HepG2 (cell line): ENCODE data around the gene FRMD3. TPM values are rescaled to one million over a fixed set of nuclear protein-coding genes. Genes with fewer than 3 reads are reported as not detected.

ENCODE experiments used
- ATAC-seq: fragments of 200-7000 bp; cut with Tn5 transposase; 3 replicates; pipeline ENCODE4 v1.9.1; 2020; ENCODE audit warnings: mild to moderate bottlenecking, moderate library complexity
- BruUV-seq: library from RNA; stranded (reverse); fragments of 400-500 nt; replicated peaks from 2 replicates; lab custom pipeline; 2021; lab: Mats Ljungman, UMichigan
- CTCF ChIA-PET: fragments of 300-600 bp; formaldehyde crosslinking; extraction: SDS; loops from one replicate; lab custom pipeline; 2021; ENCODE audit warnings: low total read pairs, inconsistent platforms, low intra/inter-chr PET ratio; lab: Yijun Ruan, JAX
- POLR2A ChIA-PET: fragments of 350-600 bp; sonication (Branson Sonifier 250); formaldehyde crosslinking; loops from one replicate; lab custom pipeline; 2020; ENCODE audit warnings: antibody characterized with exemption, inconsistent platforms; lab: Yijun Ruan, JAX
- DNase-seq: peaks from one replicate; pipeline ENCODE4 v3.0.0-alpha.2; 2015; ENCODE audit warnings: low spot score
- FAIRE-seq: peaks from 3 replicates; lab custom pipeline; 2011; peaks lifted over from hg19 to GRCh38; lab: Jason Lieb, UNC
- H2AFZ ChIP-seq: one replicate; pipeline ENCODE4 v1.6.1; 2011; ENCODE audit warnings: low read length, inconsistent platforms
- H3K27ac ChIP-seq: fragments of 300-600 bp; 3 replicates; pipeline ENCODE4 v1.8.0; 2011; ENCODE audit warnings: mixed run types, mild to moderate bottlenecking, mixed read lengths, low read length, inconsistent platforms; ENCODE audit not compliant: insufficient read depth; ENCODE audit errors: extremely low read length
- H3K27me3 ChIP-seq, 2 experiments: fragments of 200-600 bp in 1 of 2; 2 replicates in 1 of 2; 3 replicates in 1 of 2; pipeline versions ENCODE4 v1.6.0 to v1.8.0; 2011; ENCODE audit warnings: low read length in 2 of 2, mild to moderate bottlenecking in 2 of 2, moderate library complexity in 2 of 2, inconsistent platforms in 1 of 2; ENCODE audit not compliant: insufficient read depth in 2 of 2, control insufficient read depth in 1 of 2
- H3K36me3 ChIP-seq, 2 experiments: fragments of 200-600 bp in 1 of 2; replicated peaks in 1 of 2; 2 replicates in 1 of 2; 3 replicates in 1 of 2; pipeline versions ENCODE4 v1.5.1 to v1.8.0; 2011; ENCODE audit warnings: low read length in 2 of 2, inconsistent platforms in 1 of 2; ENCODE audit not compliant: insufficient read depth in 2 of 2, control insufficient read depth in 1 of 2
- H3K4me1 ChIP-seq: 2 replicates; pipeline ENCODE4 v1.5.1; 2012; ENCODE audit warnings: low read length, inconsistent platforms; ENCODE audit not compliant: insufficient read depth
- H3K4me2 ChIP-seq: 2 replicates; pipeline ENCODE4 v1.6.0; 2011; ENCODE audit warnings: low read depth, low read length, inconsistent platforms
- H3K4me3 ChIP-seq, 3 experiments: fragments of 200-600 bp in 1 of 3; sonication (generic), shearing (Covaris generic) in 1 of 3; replicated peaks in 1 of 3; 2 replicates each; pipeline ENCODE4 v1.5.1; 2011 to 2016; ENCODE audit warnings: low read length in 3 of 3, inconsistent platforms in 2 of 3, low read depth in 2 of 3, mild to moderate bottlenecking in 2 of 3, control low read depth in 1 of 3, mixed read lengths in 1 of 3; ENCODE audit not compliant: insufficient read depth in 1 of 3
- H3K79me2 ChIP-seq: one replicate; pipeline ENCODE4 v1.6.1; 2011; ENCODE audit warnings: low read length, inconsistent platforms; ENCODE audit not compliant: insufficient read depth
- H3K9ac ChIP-seq: 2 replicates; pipeline ENCODE4 v1.6.0; 2011; ENCODE audit warnings: mild to moderate bottlenecking, low read depth, low read length, inconsistent platforms; ENCODE audit not compliant: insufficient read depth
- H3K9me3 ChIP-seq: 2 replicates; pipeline ENCODE4 v1.5.1; 2012; ENCODE audit warnings: mild to moderate bottlenecking, low read length
- H4K20me1 ChIP-seq: 2 replicates; pipeline ENCODE4 v1.6.0; 2011; ENCODE audit warnings: inconsistent platforms, mild to moderate bottlenecking, low read length, moderate library complexity; ENCODE audit not compliant: insufficient read depth
- MIER2 ChIP-seq: IDR thresholded peaks from 2 replicates; pipeline ENCODE4 v1.6.1; 2016; ENCODE audit warnings: missing biosample characterization, missing genetic modification reagents
- RBFOX2 ChIP-seq: fragments of 200-400 bp; formaldehyde crosslinking; IDR thresholded peaks from 2 replicates; pipeline ENCODE4 v1.6.1; 2017; ENCODE audit warnings: low read depth, mild to moderate bottlenecking, low read length
- SIN3B ChIP-seq: fragments of 150-350 bp; IDR thresholded peaks from 2 replicates; pipeline ENCODE4 v1.6.1; 2014; ENCODE audit warnings: low read length
- ZFP36 ChIP-seq: fragments of 150-350 bp; IDR thresholded peaks from 2 replicates; pipeline ENCODE4 v1.6.1; 2018; ENCODE audit warnings: borderline replicate concordance, low read length, low read depth; ENCODE audit not compliant: partially characterized antibody
- ZFP82 ChIP-seq: sonication (generic); formaldehyde crosslinking; IDR thresholded peaks from 2 replicates; pipeline ENCODE4 v1.5.1; 2020; ENCODE audit warnings: mild to moderate bottlenecking, missing genetic modification reagents, borderline replicate concordance
- ZNF17 ChIP-seq: sonication (generic); formaldehyde crosslinking; IDR thresholded peaks from 2 replicates; pipeline ENCODE4 v1.5.0; 2020; ENCODE audit warnings: mild to moderate bottlenecking, missing genetic modification reagents
- ZNF557 ChIP-seq: sonication (generic); formaldehyde crosslinking; IDR thresholded peaks from 2 replicates; pipeline ENCODE4 v1.4.0; 2020; ENCODE audit warnings: missing genetic modification reagents
- ZNF7 ChIP-seq: IDR thresholded peaks from 2 replicates; pipeline ENCODE4 v1.6.1; 2016; ENCODE audit warnings: missing biosample characterization, missing genetic modification reagents
- ZNF749 ChIP-seq: sonication (generic); formaldehyde crosslinking; IDR thresholded peaks from 2 replicates; pipeline ENCODE4 v1.8.0; 2022; ENCODE audit warnings: mild to moderate bottlenecking, missing genetic modification reagents, moderate library complexity, borderline replicate concordance
- WGBS: methylation state at CpG from one replicate; pipeline ENCODE4 v1.1.6; 2017; ENCODE audit warnings: low lambda C conversion rate; 5-methylcytosine and 5-hydroxymethylcytosine counted together
- in situ Hi-C: cut with HindIII; loops from 2 replicates; pipeline ENCODE4 v1.10.0; 2017; ENCODE audit warnings: low pct_unique_long_range_greater_than_20kb; ENCODE audit not compliant: extremely low pct_ligation_motif_present
- intact Hi-C: fragments of 100-400 bp; cut with micrococcal nuclease; formaldehyde crosslinking; loops from one replicate; pipeline ENCODE4 v1.10.0; 2022; ENCODE audit not compliant: unreplicated experiment
- polyA plus RNA-seq, 8 experiments: library from polyadenylated mRNA; depleted of rRNA in 3 of 8; stranded (reverse) in 7 of 8; unstranded in 1 of 8; fragments of >200 nt; fragmentation: Illumina TruSeq in 4 of 8; extraction: Trizol in 4 of 8; gene quantifications; 2 replicates each; pipeline versions ENCODE4 v1.2.1 to v1.2.3, GENCODE V29; 2011 to 2016; ENCODE audit warnings: low read depth in 4 of 8, missing spikeins in 1 of 8, mixed read lengths in 1 of 8; ENCODE audit not compliant: insufficient read depth in 1 of 8
- total RNA-seq, 5 experiments: library from RNA; depleted of rRNA; stranded (reverse); fragments of >200 nt; fragmentation: Illumina TruSeq; extraction: Trizol; gene quantifications; 2 replicates each; pipeline ENCODE4 v1.2.3, GENCODE V29; 2016; ENCODE audit warnings: low read depth in 1 of 5
- TF ChIP-seq, protein P1 (sequence below): sonication (generic); formaldehyde crosslinking; conservative IDR thresholded peaks from 2 replicates; pipeline ENCODE4 v1.8.1; 2023; ENCODE audit warnings: missing genetic modification reagents
- TF ChIP-seq, protein P2 (sequence below), 2 experiments: IDR thresholded peaks; 2 replicates each; pipeline ENCODE4 v1.6.1; 2011 to 2012; ENCODE audit warnings: low read length in 2 of 2, borderline replicate concordance in 1 of 2, low read depth in 1 of 2, mild to moderate bottlenecking in 1 of 2, moderate library complexity in 1 of 2
- TF ChIP-seq, protein P3 (sequence below): sonication (generic); formaldehyde crosslinking; conservative IDR thresholded peaks from 2 replicates; pipeline ENCODE4 v1.4.0; 2020; ENCODE audit warnings: missing genetic modification reagents

Gene FRMD3
- total and polyA plus RNA-seq, 2 of the 13 experiments (the other 11 are each of a cell fraction or from before 2014, with no cell fraction given): 3.2 to 7.7 TPM

DNA sequence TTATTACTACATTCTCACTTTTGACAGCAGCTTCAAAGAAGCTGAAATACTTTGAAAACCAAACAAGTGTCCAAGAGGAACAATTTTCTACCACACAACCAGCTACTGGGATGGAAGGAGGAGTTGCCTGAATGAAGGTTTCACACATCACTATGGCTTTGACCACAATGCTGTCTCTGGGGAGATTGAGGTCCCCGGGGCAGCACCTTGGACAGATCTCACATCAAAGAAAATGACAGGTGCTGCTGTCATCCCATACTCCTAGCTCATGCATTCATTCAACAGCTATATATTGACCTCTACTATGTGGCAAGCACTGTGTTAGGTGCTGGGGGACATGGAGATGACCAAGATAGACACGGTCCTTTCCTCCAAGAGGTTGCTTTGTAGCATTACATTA lies 242.1 kb downstream of the FRMD3 start:
- H3K4me1 ChIP-seq: no peaks in the 10 kb centered on the region
- in situ Hi-C loops (no loop called here), intact Hi-C loops (no loop called here)
- 89% methylated on average over 2 of the region's 2 CpGs for WGBS
- BruUV-seq: no TSS peak
- DNase-seq (no peak), ATAC-seq (no peak), FAIRE-seq (no peak)
- H3K4me2 ChIP-seq: no peak overlapping the region
- CTCF ChIA-PET: no interaction called here
- no peak for TF ChIP-seq SIN3B
- no peak for TF ChIP-seq ZNF17 (CRISPR knock-in tag)
- TF ChIP-seq, protein P1, sequence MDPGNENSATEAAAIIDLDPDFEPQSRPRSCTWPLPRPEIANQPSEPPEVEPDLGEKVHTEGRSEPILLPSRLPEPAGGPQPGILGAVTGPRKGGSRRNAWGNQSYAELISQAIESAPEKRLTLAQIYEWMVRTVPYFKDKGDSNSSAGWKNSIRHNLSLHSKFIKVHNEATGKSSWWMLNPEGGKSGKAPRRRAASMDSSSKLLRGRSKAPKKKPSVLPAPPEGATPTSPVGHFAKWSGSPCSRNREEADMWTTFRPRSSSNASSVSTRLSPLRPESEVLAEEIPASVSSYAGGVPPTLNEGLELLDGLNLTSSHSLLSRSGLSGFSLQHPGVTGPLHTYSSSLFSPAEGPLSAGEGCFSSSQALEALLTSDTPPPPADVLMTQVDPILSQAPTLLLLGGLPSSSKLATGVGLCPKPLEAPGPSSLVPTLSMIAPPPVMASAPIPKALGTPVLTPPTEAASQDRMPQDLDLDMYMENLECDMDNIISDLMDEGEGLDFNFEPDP (CRISPR knock-in tag): no peak
- TF ChIP-seq ZFP82 (CRISPR knock-in tag): no peak
- no peak for TF ChIP-seq ZNF7
- TF ChIP-seq RBFOX2: no peak
- TF ChIP-seq ZNF749 (CRISPR knock-in tag): no peak
- no peak for TF ChIP-seq ZFP36
- TF ChIP-seq, protein P2, sequence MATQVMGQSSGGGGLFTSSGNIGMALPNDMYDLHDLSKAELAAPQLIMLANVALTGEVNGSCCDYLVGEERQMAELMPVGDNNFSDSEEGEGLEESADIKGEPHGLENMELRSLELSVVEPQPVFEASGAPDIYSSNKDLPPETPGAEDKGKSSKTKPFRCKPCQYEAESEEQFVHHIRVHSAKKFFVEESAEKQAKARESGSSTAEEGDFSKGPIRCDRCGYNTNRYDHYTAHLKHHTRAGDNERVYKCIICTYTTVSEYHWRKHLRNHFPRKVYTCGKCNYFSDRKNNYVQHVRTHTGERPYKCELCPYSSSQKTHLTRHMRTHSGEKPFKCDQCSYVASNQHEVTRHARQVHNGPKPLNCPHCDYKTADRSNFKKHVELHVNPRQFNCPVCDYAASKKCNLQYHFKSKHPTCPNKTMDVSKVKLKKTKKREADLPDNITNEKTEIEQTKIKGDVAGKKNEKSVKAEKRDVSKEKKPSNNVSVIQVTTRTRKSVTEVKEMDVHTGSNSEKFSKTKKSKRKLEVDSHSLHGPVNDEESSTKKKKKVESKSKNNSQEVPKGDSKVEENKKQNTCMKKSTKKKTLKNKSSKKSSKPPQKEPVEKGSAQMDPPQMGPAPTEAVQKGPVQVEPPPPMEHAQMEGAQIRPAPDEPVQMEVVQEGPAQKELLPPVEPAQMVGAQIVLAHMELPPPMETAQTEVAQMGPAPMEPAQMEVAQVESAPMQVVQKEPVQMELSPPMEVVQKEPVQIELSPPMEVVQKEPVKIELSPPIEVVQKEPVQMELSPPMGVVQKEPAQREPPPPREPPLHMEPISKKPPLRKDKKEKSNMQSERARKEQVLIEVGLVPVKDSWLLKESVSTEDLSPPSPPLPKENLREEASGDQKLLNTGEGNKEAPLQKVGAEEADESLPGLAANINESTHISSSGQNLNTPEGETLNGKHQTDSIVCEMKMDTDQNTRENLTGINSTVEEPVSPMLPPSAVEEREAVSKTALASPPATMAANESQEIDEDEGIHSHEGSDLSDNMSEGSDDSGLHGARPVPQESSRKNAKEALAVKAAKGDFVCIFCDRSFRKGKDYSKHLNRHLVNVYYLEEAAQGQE (IDR thresholded peaks at IDR 0.05; ENCODE audit: borderline replicate concordance in 1 of 2, low read depth in 1 of 2, low read length in 2 of 2): peak; percentile 33 to 90
- TF ChIP-seq, protein P3, sequence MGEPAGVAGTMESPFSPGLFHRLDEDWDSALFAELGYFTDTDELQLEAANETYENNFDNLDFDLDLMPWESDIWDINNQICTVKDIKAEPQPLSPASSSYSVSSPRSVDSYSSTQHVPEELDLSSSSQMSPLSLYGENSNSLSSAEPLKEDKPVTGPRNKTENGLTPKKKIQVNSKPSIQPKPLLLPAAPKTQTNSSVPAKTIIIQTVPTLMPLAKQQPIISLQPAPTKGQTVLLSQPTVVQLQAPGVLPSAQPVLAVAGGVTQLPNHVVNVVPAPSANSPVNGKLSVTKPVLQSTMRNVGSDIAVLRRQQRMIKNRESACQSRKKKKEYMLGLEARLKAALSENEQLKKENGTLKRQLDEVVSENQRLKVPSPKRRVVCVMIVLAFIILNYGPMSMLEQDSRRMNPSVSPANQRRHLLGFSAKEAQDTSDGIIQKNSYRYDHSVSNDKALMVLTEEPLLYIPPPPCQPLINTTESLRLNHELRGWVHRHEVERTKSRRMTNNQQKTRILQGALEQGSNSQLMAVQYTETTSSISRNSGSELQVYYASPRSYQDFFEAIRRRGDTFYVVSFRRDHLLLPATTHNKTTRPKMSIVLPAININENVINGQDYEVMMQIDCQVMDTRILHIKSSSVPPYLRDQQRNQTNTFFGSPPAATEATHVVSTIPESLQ (CRISPR knock-in tag): no peak
- TF ChIP-seq MIER2: peak; percentile 88
- no peak for TF ChIP-seq ZNF557
- H2AFZ ChIP-seq: no peak overlapping the region
- no peaks in the 10 kb centered on the region for H3K9me3 ChIP-seq
- no peak overlapping the region for H3K27ac ChIP-seq
- H4K20me1 ChIP-seq: no peaks in the 10 kb centered on the region
- no peak overlapping the region for H3K9ac ChIP-seq
- POLR2A ChIA-PET: no interaction called here
- H3K79me2 ChIP-seq: no peaks in the 10 kb centered on the region
- H3K27me3 ChIP-seq: no peaks in the 10 kb centered on the region
- peaks cover 1 to 31% of the 10 kb centered on the region in 2 experiments; a peak in 4 of 5 replicates for H3K36me3 ChIP-seq
- H3K4me3 ChIP-seq: no peak overlapping the region
